ENCODE results near the gene NKX3-2.

The NKX3-2 gene

DNA sequence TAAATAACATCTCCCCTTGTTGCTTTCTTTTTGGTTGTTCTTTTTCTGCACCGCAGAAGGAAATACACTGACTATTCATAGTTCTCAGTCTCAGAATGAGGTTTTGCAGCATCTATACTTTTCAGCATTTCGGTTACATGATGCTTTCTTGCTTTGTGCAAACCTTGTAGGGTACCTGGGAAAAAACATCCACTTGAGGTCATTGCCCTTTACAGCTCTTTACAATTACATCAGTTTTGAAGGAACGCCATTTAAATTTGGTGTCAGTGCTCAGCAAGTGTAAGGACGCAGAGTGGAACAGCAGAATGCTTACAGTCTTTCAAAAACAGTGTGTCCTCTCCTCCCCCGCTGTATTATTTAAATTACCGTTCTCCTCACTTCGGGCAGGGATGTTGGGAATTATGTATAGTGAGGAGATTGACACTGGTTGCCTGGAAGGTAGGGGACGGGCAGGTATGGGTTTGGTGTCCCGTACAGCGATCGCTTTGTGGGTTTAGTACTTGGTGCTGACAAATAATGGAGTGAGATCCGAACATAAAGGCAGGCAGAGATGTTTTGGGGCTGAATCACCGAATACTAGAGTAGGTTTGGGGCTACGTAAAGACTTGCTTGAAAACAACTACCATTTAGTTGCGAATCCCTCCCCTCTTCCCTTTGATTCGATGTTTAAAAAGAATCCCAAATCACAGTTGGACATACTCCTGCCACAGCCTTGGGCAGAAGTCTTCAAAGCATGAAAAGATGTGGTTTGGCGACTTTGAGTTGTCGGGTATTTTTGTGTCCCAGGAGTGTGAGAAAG lies 2.0 kb upstream of the NKX3-2 start:
- FAIRE-seq (no peak), DNase-seq (ENCODE audit: insufficient read length, low spot score) (no peak)

DNA sequence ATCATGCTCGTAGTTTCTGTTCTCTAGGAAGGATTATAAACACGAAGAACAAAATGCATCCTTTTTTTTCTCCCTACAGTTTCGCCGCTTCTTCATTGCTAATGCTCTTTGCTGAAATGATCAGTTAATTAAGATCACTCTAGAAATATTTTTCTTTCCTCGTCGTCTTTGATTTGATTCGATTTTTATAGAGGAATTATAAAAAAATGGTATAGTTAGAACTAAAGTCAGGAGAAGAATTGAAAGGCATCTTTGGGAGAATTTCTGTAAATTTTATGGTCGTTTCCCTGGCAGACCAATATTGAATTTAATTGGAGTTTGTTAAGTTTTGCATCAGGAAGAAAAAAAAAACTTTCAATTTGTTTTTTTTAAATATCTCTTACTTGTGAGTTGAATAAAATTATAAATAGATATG lies 1.1 kb upstream of the NKX3-2 start:
- no peak for FAIRE-seq
- no peak for DNase-seq (ENCODE audit: insufficient read length, low spot score)

DNA sequence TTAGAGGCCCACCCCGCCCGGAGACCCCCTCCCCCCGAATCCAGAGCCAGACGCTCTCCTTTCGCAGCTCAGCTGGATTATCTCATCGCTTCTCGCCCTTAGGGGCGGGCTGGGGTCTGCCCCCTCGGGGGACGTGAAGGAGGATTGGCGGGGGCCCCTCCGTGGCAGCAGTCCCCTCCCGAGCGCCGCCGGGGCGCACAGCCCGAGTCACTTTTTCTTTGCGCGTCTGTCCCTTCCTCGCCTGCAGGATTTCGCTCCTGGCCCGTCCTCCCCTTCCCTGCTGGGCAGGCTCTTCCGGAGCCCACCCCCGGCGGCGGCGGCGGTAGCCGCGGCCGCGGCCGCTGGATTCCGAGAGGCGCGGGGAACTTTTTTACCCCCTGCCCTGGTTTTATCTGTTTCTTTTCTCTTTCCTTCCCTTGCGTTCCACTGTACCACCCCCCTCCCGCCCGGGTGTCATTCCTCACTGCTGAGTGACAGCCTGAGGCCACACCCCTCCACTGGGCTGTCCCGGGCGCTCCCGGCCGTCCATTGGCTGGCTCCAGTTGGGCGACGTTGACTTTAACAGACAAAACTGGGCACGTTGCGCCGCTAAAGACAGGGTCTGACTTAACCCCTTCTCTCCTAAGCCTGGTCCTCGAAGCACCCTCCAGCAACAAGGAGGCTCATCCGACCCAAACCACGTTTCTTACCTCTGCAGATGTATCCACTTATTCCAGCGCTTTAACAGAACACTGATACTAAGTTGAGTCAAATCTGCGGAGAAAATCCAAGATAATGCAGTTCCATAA lies 492 bp upstream of the NKX3-2 start:
- peak; percentile 40 for FAIRE-seq
- no peak for DNase-seq (ENCODE audit: insufficient read length, low spot score)

DNA sequence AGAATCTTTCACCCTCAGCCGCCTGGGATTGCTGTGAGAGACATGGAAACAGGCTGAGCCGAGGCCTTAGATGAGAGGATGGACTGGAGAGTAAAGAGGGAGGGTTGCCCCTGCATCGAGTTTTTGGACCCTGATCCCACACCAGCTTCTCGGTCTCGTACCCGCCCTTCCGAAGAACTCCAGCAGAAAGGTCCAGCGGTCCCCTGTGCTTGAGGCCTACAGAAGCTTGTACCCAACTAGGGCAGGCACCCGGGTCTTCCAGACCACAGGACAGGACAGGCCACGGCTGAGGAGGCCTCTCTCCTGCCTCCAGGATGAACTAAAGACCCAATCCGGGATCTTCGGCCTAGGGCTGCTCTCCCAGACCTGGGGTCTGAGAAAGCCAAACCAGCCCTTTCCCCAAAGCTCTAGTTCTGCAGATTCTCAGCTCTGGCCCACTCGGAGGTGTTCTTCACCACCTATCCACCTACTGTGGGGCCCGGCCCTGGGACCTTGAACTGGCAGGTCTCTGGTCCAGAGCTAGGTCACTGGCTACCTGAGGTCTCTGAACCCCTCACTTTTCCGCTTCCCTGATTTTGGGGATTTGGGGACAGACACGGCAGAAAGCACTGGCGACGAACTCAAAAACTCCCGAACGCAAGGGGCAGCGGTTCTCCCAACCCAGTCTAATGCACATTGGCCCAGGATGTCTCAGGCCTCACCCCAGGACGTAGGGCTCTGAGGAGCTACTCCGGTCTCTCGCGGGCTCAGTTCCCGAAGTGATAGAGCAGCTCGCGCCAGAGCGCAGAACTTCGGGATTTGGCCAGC lies 1.1 kb downstream of the NKX3-2 start:
- DNase-seq (ENCODE audit: insufficient read length, low spot score): no peak
- FAIRE-seq: no peak

DNA sequence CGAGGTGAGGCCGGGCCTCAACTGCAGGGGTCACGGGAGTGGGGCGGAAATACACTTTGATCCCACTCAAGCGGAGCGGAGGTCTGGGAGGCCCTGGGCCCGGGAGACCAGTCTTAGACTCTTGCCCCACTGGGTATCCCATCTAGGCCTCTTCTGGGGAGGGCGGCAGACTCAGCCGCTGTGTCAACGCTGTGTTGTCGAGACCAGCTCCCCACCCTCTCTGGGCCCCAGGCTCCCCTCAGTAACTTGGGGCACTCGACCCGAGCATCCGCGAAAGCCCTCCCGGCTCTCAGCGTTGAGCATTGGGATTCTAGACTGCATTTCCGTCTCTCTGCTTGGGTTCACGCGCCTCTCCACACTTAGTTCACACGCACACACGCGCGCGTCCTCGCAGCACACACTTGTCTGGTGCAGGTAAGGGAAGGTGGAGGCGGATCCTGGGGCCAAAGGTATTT lies 1.7 kb downstream of the NKX3-2 start:
- no peak for DNase-seq (ENCODE audit: insufficient read length, low spot score)
- FAIRE-seq: no peak

DNA sequence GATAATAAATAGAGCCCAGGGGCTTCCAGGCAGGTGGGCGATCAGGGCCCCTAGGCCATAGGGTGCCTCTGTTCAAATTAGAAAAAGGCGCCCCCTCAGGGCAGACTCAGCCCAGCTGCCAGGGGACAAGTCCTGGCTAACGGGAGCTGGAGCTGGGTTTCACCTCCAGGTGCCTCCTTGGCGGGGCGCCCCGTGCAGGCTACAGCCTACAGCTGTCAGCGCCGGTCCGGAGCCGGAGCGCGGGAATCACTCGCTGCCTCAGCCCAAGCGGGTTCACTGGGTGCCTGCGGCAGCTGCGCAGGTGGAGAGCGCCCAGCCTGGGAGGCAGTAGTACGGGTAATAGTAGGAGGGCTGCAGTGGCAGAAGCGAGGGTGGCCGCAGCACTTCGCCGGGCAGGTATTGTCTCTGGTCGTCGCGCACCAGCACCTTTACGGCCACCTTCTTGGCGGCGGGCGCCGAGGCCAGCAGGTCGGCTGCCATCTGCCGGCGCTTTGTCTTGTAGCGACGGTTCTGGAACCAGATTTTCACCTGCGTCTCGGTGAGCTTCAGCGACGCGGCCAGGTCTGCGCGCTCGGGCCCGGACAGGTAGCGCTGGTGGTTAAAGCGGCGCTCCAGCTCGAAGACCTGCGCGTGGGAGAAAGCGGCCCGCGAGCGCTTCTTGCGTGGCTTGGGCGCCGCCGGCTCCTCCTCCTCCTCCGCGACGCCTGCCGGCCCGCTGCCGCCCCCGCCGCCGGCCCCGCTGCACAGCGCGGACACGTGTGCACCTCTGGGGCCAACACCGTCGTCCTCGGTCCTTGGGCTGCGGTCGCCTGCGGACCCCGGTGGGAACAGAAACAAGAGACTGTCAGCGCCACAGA lies 2.4 kb downstream of the NKX3-2 start:
- DNase-seq (ENCODE audit: insufficient read length, low spot score) (no peak), FAIRE-seq (no peak)

DNA sequence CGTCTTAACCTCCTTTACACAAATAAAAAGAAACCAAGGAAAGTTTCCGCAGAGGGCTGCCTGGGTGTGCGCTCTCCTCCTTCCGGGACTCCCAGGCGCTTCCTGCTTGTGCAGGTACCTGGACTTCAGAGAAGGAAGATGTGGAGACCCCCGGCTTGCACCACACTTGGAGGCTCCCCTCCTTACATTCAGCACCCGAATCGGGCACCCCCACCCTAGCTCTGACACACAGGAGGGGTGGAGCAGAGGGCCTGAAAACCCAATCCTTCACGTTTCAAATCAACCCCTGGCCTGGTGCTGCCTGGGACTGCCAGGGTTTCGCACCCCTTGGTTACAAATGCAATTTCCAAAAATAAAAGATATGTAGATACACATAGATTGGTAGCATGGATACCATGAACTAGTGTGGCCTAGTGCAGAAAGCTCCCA lies 3.1 kb downstream of the NKX3-2 start:
- DNase-seq (ENCODE audit: insufficient read length, low spot score): no peak
- FAIRE-seq: no peak

DNA sequence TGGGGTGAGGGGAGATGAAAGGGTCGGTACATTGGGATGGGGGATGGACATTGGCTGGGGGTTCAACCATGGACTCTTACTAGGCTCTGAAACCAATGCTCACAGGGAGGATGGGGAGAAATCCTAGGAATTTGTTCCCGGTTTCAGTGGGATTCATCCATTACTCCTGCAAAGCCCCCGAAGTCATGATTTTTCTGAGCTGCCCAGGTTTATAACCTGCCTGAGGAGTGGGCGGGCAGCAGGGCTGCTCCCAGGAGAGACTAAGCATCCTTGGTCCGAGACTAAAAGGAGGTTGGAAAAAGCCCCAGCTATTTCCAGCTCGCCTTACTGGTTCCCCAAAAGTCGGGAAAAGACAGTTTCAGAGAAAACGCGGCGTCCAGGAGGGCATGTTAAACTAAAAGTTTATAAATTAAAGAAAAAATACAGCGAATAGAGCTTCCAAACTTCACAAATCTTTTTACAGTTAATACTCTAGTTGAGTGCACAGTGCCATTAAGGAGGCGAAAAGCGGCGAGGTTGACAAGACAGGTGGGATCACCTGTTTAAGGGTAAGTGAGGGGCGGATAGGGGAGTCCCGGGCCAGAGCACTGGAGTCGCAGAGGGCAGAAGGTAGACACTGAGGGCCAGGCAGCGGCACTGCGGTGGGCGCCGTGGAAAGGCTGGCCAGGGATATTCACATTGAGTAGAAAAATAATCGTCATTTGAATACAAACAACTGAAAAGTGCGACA lies 3.7 kb downstream of the NKX3-2 start:
- DNase-seq (ENCODE audit: insufficient read length, low spot score) (no peak), FAIRE-seq (no peak)

DNA sequence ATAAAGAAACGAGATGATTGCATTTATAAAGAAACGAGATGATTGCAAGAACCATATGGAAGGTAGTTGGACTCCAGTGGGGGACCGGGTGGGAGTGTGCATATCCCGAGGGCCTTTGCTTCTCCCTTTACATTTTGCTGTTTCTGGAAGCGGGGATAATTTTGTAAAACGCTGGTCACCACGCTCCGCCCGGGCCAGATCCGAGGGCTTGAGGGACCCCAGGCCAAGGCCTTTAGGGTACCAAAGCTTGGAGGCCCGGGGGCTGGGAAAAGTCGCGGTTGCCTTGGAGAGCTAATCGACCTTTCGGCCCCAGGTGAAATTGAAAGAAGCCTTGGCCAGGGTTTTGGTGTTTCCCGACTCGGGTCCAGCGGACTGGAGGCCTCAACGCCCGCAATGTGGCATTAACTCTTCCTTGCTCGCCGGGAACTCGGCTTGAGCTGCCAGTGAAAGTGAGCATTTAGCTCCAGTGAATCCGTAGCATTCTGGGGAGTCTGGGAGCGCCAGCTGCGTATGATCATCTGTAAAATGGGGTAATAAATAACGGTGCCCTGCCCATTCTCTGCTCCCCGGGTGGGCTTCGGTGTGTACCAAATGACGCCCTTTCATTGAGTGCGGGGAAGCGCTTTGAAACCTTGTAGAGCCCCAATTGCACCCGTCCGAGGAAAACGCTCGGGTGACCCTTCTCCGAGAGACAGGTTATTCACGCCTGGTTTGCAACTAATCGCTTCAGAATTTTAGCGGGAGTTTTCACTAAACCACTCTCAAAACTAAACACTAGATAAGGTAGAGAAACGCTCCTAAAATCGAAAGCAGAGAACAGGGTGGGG lies 4.5 kb downstream of the NKX3-2 start:
- DNase-seq (ENCODE audit: insufficient read length, low spot score) (no peak), FAIRE-seq (no peak)

DNA sequence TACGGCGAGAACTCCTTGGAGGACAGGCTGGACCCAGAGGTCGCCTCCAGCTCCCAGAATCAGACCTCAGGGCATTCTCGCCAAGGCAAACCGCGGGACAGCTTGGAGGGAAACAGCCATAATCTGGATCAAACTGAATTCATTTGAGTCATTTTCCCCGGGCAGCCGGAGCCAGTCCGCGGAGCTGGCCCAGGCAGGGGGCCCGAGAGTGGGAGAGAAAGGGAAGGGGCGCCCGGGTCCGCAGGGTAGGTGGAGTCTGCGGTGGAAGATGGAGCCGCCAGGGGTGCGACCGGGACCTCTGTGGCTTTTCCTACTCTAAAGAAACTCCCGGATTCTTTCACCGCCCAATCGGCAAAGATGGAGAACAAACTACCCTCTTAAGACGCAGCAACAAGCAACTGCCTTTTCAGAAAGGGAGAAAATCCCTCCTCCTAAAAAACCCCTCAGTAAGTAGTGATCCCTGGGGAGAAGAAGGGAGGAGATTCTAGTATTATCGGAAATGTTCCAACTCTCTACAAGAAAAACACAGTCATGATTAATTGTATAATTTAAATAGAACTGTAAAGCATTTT lies 5.2 kb downstream of the NKX3-2 start:
- DNase-seq (ENCODE audit: insufficient read length, low spot score): no peak
- FAIRE-seq: no peak

DNA sequence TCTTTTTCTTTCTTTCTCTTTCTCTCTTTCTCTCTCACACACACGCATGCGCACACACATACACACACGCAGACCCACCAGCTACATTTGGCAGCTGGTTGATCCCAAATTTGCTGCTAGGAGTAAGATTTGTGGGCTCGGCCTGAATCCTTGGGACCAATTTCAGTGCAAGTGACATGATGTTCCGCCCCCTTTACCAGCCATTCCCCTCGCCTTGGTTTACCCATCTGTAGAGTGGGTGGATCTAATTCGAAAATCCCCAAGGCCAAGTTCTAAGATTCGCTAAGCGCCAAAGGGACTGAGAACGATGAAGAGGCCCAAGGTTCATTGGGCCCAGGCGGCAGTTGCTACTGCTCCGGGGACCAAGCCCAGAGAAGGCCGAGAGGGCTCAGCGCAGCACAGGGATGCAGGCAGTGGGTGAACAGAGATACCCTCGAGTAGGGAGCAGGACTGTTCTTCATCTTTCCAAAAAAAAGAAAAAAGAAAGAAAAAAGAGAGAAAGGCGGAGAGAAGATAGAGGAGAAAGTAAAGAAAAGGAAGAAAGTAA lies 5.8 kb downstream of the NKX3-2 start:
- FAIRE-seq (no peak), DNase-seq (ENCODE audit: insufficient read length, low spot score) (no peak)

DNA sequence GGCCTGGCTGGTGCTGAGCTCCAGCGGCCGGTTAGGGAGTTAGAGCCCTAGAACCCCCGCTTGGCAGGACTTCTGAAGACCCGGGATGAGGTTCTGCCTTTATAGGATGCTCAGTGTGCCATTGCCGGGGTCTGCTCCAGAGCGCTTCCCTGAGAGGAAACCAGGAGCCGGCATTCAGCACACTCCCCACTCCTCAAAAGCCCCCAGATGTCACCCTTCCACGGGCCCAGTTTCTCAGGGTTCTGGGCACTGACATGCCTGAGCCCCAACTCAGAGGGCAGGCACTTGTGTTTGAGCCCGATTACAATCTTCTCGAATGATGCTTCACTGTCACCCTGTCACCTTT lies 6.5 kb downstream of the NKX3-2 start:
- FAIRE-seq (no peak), DNase-seq (ENCODE audit: insufficient read length, low spot score) (no peak)

DNA sequence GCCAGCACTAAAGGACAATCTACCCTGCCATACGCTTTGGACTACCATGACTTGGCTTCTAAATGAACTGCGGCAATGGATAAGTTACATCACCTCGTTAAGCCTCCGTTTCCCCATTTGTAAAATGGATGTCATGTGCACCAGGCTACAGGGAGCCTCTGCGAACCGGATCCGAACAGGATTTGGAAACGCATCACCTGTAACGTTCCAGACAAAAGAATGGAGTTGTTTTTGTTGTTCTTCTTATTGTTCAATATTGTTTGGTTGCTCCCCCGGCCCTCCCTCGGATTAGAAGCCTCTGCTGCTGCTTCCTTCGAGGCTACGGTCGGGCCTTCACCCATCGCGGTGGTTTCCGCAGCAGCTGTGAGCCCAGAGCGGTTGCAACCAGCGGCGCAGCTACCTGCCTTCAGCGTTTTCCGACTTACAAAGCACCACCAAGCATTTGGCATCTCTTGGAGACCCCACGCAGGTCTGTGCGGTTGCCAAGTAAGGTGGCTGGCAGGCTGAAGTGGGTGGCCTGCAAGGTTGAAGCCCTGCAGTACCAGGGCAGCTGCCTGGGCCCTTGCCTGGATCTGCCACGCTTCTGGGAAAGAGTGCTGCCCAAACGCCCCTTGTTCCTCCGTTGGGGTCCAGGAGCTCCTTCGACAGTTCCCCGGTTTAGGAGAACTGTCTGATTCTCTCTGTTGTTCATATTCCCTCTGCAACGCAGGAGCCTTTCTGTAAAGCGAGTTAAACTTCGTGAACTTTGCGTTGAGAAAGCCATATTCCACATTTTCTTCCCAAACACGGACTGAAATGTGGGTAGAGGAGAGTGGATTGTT lies 7.1 kb downstream of the NKX3-2 start:
- DNase-seq (ENCODE audit: insufficient read length, low spot score) (no peak), FAIRE-seq (no peak)

DNA sequence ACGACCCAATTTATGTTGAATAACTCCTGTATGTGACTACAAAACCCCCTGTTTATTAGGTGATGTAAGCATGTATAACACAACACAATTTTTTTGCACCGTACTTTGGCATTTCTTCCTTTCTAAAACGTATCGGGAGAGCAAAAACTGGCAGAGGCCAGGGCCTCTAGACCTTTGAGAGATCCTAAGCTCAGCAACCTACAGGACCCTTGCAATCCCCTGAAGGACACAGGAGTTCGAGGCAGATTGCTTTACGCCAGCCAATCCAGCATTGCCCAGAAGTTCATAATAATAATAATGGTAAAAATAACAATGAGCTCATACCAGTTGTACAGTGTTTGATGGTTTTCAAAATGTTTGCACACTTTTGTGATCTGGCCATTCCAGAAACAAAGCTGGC lies 7.7 kb downstream of the NKX3-2 start:
- DNase-seq (ENCODE audit: insufficient read length, low spot score) (no peak), FAIRE-seq (no peak)

DNA sequence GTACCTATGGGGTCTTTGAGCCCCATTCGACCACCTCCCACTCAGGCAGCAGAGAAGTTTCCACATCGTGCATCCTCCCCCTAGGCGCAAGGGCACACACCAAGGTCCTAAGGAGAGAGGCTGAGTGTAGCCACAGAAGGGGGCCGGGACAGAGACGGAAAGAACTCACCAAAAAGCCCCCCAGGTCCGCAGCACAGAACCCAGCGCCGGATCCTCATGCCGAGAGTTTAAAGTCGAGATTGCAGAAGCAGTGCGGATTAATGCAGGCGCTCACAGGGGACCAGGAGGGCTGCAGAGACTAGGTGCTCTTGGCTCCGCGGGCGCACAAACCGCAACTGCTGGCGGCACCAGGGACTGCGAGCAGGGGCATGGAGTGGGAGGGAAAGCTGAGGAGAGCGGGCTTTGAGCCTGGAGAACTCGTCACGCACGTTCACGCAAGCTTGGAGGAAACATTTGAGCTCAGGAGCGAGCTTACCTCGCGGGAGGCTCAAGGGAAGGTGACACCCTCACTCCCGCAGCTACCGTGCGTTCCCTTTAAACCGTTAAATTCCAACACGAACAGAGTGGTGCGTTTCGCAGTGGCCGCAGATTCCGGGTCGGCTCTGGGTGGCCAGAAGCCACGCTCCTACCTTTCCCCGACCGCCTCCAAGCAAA lies 8.5 kb downstream of the NKX3-2 start:
- DNase-seq (ENCODE audit: insufficient read length, low spot score) (no peak), FAIRE-seq (no peak)

DNA sequence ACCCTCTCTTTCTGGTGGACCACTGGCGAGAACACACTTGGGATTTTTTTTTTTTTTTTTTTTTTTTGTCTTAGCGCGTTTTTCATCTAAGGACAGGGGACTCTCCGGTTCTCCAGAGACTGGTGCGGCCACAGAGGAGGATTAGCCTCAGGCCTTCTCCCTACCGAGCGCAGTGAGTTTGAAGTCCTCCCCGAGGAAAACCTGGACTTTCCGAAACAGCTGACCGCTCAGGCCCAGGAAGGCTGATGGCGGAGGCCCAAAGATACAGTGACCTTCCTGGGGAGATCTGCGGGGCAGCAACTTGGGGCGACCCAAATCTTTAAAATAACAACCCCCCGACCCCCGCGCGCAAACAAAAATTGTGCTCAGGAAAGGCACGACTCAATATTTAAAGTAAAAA lies 9.2 kb downstream of the NKX3-2 start:
- FAIRE-seq (no peak), DNase-seq (ENCODE audit: insufficient read length, low spot score) (no peak)

Measured in GM19239 (cell line).